CD14-positive monocyte (primary cell): ENCODE measurements around the gene FAM98C. TPM values are rescaled to one million over a fixed set of nuclear protein-coding genes. Genes with fewer than 3 reads are reported as not detected.

ENCODE experiments used
- DNase-seq, 3 donors: peaks; one replicate each; pipeline ENCODE4 v3.0.0-alpha.2; 2011 to 2022
- H2AFZ ChIP-seq: 2 replicates; pipeline ENCODE4 v1.6.0; 2012; ENCODE audit warnings: mild to moderate bottlenecking, low read depth, low read length, inconsistent platforms; ENCODE audit not compliant: insufficient read depth, poor library complexity, severe bottlenecking
- H3K27ac ChIP-seq, 2 donors: 1 replicate in 1 of 2; 2 replicates in 1 of 2; pipeline ENCODE4 v1.5.1; 2012 to 2013; ENCODE audit warnings: low read length in 2 of 2, control low read depth in 1 of 2, inconsistent platforms in 1 of 2, low read depth in 1 of 2, mild to moderate bottlenecking in 1 of 2
- H3K27me3 ChIP-seq, 2 donors: one replicate each; pipeline versions ENCODE4 v1.6.0 to v1.6.1; 2011 to 2013; ENCODE audit warnings: low read length in 2 of 2; ENCODE audit not compliant: control insufficient read depth in 2 of 2, insufficient read depth in 2 of 2
- H3K36me3 ChIP-seq, 2 donors: replicated peaks in 1 of 2; 1 replicate in 1 of 2; 2 replicates in 1 of 2; pipeline versions ENCODE4 v1.5.1 to v1.6.1; 2012 to 2013; ENCODE audit warnings: low read length in 2 of 2, control low read depth in 1 of 2, inconsistent platforms in 1 of 2, mild to moderate bottlenecking in 1 of 2; ENCODE audit not compliant: insufficient read depth in 2 of 2, control insufficient read depth in 1 of 2
- H3K4me1 ChIP-seq, 2 donors: 1 replicate in 1 of 2; 2 replicates in 1 of 2; pipeline versions ENCODE4 v1.5.1 to v1.6.1; 2012 to 2013; ENCODE audit warnings: low read length in 2 of 2, control low read depth in 1 of 2, inconsistent platforms in 1 of 2, mild to moderate bottlenecking in 1 of 2, moderate library complexity in 1 of 2; ENCODE audit not compliant: insufficient read depth in 2 of 2, control insufficient read depth in 1 of 2
- H3K4me2 ChIP-seq: replicated peaks from 2 replicates; pipeline ENCODE3; 2012; ENCODE audit warnings: low read length, moderate library complexity, mild to moderate bottlenecking; ENCODE audit not compliant: poor library complexity, severe bottlenecking; ENCODE audit errors: extremely low read depth
- H3K4me3 ChIP-seq, 3 experiments: fragments of 200-600 bp in 1 of 3; sonication (generic) in 1 of 3; replicated peaks in 1 of 3; 1 replicate in 2 of 3; 2 replicates in 1 of 3; pipeline ENCODE4 v1.5.1; 2011 to 2013; ENCODE audit warnings: low read length in 3 of 3, mild to moderate bottlenecking in 3 of 3, control low read depth in 2 of 3, low read depth in 2 of 3, inconsistent platforms in 1 of 3, moderate library complexity in 1 of 3
- H3K79me2 ChIP-seq: 2 replicates; pipeline ENCODE4 v1.6.0; 2012; ENCODE audit warnings: mild to moderate bottlenecking, control low read depth, inconsistent platforms, low read length, moderate library complexity; ENCODE audit not compliant: insufficient read depth
- H3K9ac ChIP-seq: 2 replicates; pipeline ENCODE4 v1.6.0; 2017; ENCODE audit warnings: low read length, mild to moderate bottlenecking; ENCODE audit not compliant: insufficient read depth, poor library complexity, severe bottlenecking
- H3K9me3 ChIP-seq, 2 donors: replicated peaks in 1 of 2; 1 replicate in 1 of 2; 2 replicates in 1 of 2; pipeline versions ENCODE4 v1.5.1 to v1.6.1; 2012 to 2013; ENCODE audit warnings: low read length in 2 of 2, control low read depth in 1 of 2; ENCODE audit not compliant: control insufficient read depth in 1 of 2, insufficient read depth in 1 of 2
- H4K20me1 ChIP-seq: 2 replicates; pipeline ENCODE4 v1.6.0; 2012; ENCODE audit warnings: mild to moderate bottlenecking, low read length, control low read depth, moderate library complexity; ENCODE audit not compliant: insufficient read depth
- H3K27ac Mint-ChIP-seq, 7 donors: one replicate each; pipeline ENCODE4 v1.8.0; 2020; ENCODE audit warnings: mild to moderate bottlenecking in 7 of 7, mixed read lengths in 7 of 7, moderate library complexity in 6 of 7, inconsistent platforms in 2 of 7
- H3K27me3 Mint-ChIP-seq, 3 donors: one replicate each; pipeline ENCODE4 v1.8.0; 2021 to 2022; ENCODE audit warnings: low read depth in 3 of 3, mild to moderate bottlenecking in 3 of 3, mixed read lengths in 3 of 3, moderate library complexity in 3 of 3, inconsistent platforms in 1 of 3
- H3K36me3 Mint-ChIP-seq, 2 donors: one replicate each; pipeline ENCODE4 v1.8.0; 2020; ENCODE audit warnings: mixed read lengths in 2 of 2, inconsistent platforms in 1 of 2, mild to moderate bottlenecking in 1 of 2
- H3K4me1 Mint-ChIP-seq: one replicate; pipeline ENCODE4 v1.8.0; 2020; ENCODE audit warnings: mild to moderate bottlenecking, mixed read lengths
- H3K4me3 Mint-ChIP-seq, 2 donors: one replicate each; pipeline ENCODE4 v1.8.0; 2020; ENCODE audit warnings: mild to moderate bottlenecking in 2 of 2, mixed read lengths in 2 of 2, moderate library complexity in 1 of 2
- H3K9me3 Mint-ChIP-seq, 7 donors: one replicate each; pipeline ENCODE4 v1.8.0; 2020 to 2022; ENCODE audit warnings: mixed read lengths in 7 of 7, mild to moderate bottlenecking in 6 of 7, moderate library complexity in 6 of 7, inconsistent platforms in 2 of 7
- WGBS: methylation state at CpG from one replicate; pipeline ENCODE4 v1.1.5; 2013; ENCODE audit warnings: missing lambda C conversion rate; ENCODE audit not compliant: insufficient coverage; 5-methylcytosine and 5-hydroxymethylcytosine counted together
- intact Hi-C, 2 donors: fragments of 100-400 bp; cut with micrococcal nuclease; formaldehyde crosslinking; loops; one replicate each; pipeline versions ENCODE4 v1.15.0 to v1.15.1; 2023
- polyA plus RNA-seq, 3 donors: library from polyadenylated mRNA; depleted of rRNA in 1 of 3; unstranded in 2 of 3; stranded (reverse) in 1 of 3; fragments of 300-500 nt in 2 of 3; fragments of >200 nt in 1 of 3; fragmentation: Illumina TruSeq in 2 of 3; gene quantifications; 1 replicate in 2 of 3; 2 replicates in 1 of 3; pipeline ENCODE4 v1.2.3, GENCODE V29; 2012 to 2021
- TF ChIP-seq, protein P1 (sequence below): fragments of 200-600 bp; IDR thresholded peaks from one replicate; pipeline ENCODE4 v1.8.0; 2022; ENCODE audit warnings: antibody characterized with exemption, mild to moderate bottlenecking

The FAM98C gene
- polyA plus RNA-seq, 3 donors, result 8.5 to 41.0 (median 12.6) TPM

DNA sequence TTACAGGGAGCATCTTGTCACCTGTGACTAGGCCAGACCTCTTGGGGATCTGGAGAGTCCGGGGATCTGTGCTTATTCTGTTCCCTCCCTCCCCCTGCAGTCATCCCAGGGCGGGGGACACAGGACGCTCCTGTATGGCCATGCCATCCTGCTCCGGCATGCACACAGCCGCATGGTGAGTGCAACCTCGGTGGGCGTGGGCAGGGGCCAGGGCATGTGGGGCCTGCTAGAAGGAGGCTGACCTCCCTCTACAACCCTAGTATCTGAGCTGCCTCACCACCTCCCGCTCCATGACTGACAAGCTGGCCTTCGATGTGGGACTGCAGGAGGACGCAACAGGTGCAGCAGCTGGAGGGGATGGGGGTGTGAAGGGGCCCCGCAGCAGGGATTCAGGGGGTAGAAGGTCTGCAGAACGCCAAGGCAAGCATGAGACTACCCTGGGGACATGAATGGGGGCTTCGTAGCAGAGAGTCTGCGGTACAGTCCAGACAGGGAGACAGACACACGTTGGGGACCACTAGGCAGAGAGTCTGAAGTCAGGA, 40.6 kb downstream of the FAM98C start:
- no peak overlapping the region for H2AFZ ChIP-seq
- no peak overlapping the region for H3K4me3 ChIP-seq
- DNase-seq, result no peak
- H3K9ac ChIP-seq, result no peak overlapping the region
- no peak overlapping the region for H3K27ac ChIP-seq
- TF ChIP-seq, protein P1, sequence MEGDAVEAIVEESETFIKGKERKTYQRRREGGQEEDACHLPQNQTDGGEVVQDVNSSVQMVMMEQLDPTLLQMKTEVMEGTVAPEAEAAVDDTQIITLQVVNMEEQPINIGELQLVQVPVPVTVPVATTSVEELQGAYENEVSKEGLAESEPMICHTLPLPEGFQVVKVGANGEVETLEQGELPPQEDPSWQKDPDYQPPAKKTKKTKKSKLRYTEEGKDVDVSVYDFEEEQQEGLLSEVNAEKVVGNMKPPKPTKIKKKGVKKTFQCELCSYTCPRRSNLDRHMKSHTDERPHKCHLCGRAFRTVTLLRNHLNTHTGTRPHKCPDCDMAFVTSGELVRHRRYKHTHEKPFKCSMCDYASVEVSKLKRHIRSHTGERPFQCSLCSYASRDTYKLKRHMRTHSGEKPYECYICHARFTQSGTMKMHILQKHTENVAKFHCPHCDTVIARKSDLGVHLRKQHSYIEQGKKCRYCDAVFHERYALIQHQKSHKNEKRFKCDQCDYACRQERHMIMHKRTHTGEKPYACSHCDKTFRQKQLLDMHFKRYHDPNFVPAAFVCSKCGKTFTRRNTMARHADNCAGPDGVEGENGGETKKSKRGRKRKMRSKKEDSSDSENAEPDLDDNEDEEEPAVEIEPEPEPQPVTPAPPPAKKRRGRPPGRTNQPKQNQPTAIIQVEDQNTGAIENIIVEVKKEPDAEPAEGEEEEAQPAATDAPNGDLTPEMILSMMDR, result no peak
- H4K20me1 ChIP-seq, result no peaks in the 10 kb centered on the region
- peaks cover 4 to 8% (median 5%) of the 10 kb centered on the region in 3 donors for H3K27me3 Mint-ChIP-seq
- H3K4me1 ChIP-seq, result no peaks in the 10 kb centered on the region
- H3K4me2 ChIP-seq, result no peak overlapping the region
- H3K27me3 ChIP-seq, result no peaks in the 10 kb centered on the region
- no peak overlapping the region for H3K27ac Mint-ChIP-seq
- no peaks in the 10 kb centered on the region for H3K9me3 ChIP-seq
- no peaks in the 10 kb centered on the region for H3K79me2 ChIP-seq
- no peaks in the 10 kb centered on the region for H3K36me3 ChIP-seq
- H3K36me3 Mint-ChIP-seq, result no peaks in the 10 kb centered on the region
- intact Hi-C loops, result no loop called here
- peaks cover 0 to 3% (median 0%) of the 10 kb centered on the region in 7 donors for H3K9me3 Mint-ChIP-seq
- H3K4me3 Mint-ChIP-seq, result no peak overlapping the region
- WGBS, result 90% methylated on average over 6 of the region's 15 CpGs
- H3K4me1 Mint-ChIP-seq, result peaks cover 3% of the 10 kb centered on the region

DNA sequence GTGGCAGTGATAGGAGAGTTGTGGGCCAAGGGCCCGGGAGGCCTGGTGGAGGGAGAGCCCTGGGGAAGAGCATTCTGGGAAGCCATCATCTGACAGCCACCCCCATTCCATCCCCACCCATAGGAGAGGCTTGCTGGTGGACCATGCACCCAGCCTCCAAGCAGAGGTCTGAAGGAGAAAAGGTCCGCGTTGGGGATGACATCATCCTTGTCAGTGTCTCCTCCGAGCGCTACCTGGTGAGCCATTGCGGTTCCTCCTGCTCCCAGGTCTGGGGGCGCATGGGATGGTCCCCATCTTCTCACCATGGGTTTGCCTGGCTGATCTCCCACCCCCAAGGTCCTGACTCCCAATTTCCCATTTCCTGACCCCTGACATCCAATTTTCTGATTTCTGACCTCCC, 41.1 kb downstream of the FAM98C start:
- Mint-ChIP-seq H3K4me1 (peaks cover 3% of the 10 kb centered on the region), H3K9me3 (peaks cover 0 to 3% (median 0%) of the 10 kb centered on the region in 7 donors), H3K4me3 (no peak overlapping the region), H3K36me3 (no peaks in the 10 kb centered on the region), H3K27ac (no peak overlapping the region), H3K27me3 (peaks cover 4 to 8% (median 5%) of the 10 kb centered on the region in 3 donors)
- no peaks in the 10 kb centered on the region for H4K20me1 ChIP-seq
- no peaks in the 10 kb centered on the region for H3K9me3 ChIP-seq
- WGBS, result 91% methylated on average over 6 of the region's 7 CpGs
- no peak overlapping the region for H3K4me2 ChIP-seq
- no peaks in the 10 kb centered on the region for H3K27me3 ChIP-seq
- H2AFZ ChIP-seq, result no peak overlapping the region
- H3K79me2 ChIP-seq, result no peaks in the 10 kb centered on the region
- no peaks in the 10 kb centered on the region for H3K4me1 ChIP-seq
- DNase-seq, result no peak
- no peak overlapping the region for H3K27ac ChIP-seq
- H3K4me3 ChIP-seq, result no peak overlapping the region
- TF ChIP-seq, protein P1, result no peak
- intact Hi-C loops, result no loop called here
- H3K9ac ChIP-seq, result no peak overlapping the region
- H3K36me3 ChIP-seq, result no peaks in the 10 kb centered on the region
